CD4-positive, alpha-beta T cell treated with Interleukin-21 for 1 hour (primary cell): ENCODE data around the gene PRUNE1.

Source experiments
- DNase-seq: peaks from one replicate; pipeline ENCODE4 v3.0.0-alpha.2; 2020

The PRUNE1 gene

DNA sequence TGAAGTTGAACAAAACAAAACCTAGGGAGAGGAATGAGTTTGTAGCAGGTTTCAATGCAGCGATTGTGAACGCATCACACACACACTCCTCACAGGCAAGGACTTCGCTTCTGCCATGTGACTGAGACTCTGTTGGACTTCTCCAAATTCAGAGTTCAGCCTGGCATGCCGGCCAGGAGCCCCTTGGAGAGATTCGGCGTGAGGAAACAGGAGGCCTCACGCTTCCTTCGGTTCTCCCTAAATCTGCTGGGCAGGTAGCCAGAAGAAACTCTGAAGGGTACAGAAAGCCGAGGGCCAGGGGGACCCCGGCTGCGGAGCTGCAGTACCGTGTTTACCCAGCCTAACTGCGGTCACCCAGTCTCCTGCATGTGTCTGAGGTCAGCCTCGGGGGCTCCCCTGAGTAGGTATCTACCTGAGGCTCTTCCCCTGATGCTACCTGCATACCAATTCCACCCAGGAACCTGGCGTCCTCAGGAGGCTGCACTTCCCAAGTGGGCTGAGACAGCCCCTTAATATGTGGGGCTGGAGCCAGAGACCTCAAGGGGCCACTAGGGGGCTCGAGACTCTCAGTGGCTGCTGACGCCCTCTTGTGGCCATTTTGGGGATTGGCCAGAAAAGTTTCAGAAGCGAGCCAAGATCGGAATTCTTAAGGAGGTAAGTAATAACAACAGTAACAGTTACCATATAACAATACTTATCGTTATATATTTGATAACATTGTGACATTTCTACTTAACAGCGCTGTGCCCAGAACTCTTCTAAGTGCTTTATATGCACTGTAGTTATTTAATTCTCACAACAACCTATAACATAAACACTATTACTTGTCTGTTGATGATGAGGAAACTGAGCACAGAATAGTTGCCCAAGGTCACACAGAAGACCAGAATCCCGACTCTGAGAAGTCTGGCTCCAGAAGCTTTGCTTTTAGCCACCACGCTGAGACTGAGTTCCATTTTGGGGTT is 28.9 kb upstream of the PRUNE1 start:
- peak; percentile 91 for DNase-seq

DNA sequence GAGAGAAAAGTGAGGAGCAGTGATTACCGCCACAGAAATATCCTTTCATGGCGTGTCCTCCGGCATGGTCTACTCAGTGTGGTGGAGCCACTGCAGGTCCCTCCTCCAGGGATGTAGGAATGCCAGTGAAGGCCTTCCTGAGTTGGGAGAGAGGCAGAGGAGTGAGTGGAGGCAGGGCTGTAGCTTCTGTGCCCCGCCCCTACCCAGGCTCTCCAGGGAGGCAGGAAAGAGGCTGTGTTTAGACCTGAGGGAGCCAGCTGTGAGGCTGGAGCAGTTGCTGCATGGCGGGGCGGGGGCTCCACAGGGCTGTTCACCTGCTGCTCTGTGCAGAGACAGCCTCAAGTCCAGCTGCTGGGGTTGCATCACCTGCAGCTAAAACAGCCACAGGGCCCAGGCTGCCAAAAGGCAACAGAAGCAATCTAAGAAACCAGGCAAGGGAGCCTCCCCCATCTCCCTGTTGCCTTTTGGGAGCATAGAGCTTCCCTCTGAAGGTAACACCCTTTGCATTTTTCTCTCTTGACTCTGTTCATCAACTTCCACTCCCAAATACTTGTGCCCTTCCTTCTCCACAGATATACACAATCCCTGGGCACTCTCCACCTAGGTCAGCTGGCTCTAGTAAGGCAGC is 27.0 kb upstream of the PRUNE1 start:
- DNase-seq, result no peak

DNA sequence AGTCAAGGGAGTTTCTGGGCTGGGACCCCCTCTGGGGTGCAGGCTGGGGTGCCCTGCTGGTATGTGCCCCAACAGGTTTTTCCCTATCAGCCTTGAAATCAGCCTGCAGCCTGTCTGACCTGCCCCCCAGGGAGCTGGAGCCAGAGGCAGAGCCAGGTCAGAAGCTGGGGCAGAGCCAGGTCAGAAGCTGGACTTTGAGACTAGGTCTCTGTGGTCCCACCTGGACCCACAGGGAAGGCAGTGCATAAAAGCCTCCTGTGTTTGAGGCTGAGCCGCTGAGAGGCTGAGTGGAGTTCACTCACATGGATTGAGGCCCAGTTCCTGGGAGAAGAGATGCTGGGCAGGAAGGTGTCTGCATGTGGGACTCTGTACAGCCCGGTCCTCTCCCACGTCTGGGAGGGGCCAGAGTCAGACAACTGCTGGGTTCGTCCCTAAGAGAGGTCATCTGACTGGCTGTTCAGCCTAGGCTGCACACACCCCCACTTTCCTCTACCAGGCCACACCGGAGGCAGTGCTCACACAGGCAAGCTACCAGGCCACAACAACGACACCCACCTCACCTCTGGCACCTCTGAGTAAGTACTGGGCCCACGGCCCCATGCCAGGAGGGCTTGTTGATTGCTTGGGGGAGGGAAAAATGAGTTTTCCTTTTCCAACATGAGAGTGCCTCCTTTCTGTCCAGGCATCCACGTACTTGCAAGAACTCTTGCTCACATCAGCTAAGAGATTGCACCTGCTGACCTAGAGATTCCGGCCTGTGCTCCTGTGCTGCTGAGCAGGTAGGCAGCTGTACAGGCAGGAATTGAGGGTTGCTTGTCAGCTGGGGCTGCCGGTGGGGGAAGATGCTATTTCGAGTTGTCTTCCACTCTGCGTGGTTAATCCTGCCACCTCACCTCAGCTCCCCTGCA is 26.2 kb upstream of the PRUNE1 start, which contains the start of gene ANXA9:
Gene ANXA9, plus strand, starts transcription at position 488 of the 908 bp plus-strand sequence. CDS start 814 bp downstream, outside the sequence.
- no peak for DNase-seq

DNA sequence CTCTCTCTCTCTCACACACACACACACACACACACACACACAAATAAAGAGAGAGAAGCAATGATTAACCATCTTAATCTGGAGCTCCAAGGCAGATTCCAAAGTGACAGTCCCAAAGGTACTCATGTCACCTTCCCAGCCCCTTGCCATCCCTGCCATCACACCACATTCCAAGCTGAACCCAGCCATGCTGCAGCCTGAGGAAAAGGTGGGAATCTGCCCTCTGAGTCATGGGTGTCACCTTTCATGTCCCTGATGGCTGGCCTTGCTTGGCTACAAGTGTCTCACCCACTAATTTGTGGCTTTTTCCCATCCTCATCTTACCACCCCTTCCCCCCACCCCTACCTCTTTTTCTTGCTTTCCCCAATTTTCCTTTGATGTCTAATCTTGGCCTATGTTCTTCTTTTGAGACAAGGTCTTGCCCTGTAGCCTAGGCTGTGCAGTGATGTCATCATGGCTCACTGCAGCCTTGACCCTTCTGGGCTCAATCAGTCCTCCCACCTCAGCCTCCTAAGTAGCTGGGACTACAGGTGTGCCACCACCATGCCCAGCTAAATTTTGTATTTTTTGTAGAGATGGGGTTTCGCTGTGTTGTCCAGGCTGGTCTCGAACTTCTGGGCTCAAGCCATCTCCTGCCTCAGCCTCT is 22.9 kb upstream of the PRUNE1 start:
- no peak for DNase-seq

DNA sequence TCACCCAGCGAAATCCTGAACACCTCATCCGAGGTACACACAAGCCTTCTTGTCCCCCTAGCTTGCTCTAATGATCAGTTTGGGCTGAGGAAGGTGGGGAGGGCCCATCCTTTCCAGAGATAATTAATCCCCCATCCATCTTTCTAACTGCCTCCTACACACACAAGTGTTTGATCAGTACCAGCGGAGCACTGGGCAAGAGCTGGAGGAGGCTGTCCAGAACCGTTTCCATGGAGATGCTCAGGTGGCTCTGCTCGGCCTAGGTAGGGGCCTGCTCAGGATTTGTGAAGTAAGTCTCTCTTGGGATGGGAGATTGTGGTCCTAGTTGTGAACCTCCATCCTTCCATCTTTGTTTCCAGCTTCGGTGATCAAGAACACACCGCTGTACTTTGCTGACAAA is 20.3 kb upstream of the PRUNE1 start:
- no peak for DNase-seq

DNA sequence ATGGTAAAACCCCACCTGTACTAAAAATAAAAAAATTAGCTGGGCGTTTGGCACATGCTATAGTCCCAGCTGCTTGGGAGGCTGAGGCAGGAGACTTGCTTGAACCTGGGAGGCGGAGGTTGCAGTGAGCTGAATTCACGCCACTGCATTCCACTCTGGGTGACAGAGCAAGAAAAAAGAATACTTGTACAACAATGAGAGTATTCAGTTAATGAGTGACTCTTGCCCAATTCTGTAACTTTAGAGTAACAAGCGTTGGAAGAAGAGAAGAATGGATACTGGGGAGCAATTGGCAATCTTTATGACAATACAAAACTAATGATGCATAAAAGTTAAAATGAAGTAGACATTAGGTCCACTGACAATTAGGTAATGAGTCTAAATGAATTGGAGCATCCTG is 15.6 kb upstream of the PRUNE1 start:
- no peak for DNase-seq

DNA sequence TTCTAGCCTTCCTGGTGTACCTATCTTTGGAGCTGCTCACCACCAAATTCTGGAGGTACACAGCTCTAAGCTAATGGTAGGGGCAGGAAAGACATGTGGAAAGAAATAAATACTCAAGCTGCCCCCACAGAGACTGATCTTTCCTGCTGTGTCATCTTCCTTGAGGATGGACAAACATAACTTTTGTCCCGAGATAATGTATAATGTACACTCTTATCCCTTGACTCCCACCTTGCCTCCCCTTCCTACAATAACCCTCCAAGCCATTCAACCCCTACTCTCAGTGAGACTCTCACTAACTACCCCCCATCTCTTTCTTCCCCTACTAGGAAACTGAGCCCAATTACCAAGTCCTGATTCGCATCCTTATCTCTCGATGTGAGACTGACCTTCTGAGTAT is 14.0 kb upstream of the PRUNE1 start:
- DNase-seq, result no peak

DNA sequence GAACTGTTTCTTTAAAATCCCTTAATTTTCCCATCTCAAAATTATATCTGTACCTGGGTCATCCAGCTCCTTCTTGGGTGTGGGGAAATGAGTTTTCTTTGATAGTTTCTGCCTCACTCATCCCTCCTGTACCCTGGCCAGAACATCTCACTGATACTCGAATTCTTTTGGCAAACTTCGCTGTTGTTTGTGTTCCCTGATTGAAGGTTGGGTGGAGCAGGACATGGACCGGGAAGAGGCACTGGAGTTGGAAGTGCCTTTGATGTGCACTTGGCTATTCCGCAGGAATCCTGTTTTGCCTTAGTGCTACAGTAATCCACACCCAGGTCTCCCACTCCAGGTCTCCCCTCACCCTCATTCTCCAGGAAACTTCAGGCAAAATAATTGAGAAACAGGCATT is 12.8 kb upstream of the PRUNE1 start:
- DNase-seq, result no peak

DNA sequence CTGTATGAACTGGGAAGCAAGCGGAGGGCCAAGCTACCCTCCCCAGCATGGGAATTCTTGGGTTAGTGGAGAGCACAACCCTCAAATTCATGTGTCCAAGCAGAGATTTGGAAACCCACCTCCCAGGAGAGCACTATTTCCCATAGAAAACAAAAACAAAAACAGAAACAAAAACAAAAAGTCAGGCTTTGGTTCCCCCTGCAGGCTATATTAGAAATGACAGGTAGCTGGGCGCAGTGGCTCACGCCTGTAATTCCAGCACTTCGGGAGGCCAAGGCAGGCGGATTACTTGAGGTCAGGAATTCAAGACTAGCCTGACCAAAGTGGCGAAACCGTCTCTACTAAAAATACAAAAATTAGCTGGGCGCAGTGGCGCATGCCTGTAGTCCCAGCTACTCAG is 12.4 kb upstream of the PRUNE1 start:
- DNase-seq, result peak; percentile 54

DNA sequence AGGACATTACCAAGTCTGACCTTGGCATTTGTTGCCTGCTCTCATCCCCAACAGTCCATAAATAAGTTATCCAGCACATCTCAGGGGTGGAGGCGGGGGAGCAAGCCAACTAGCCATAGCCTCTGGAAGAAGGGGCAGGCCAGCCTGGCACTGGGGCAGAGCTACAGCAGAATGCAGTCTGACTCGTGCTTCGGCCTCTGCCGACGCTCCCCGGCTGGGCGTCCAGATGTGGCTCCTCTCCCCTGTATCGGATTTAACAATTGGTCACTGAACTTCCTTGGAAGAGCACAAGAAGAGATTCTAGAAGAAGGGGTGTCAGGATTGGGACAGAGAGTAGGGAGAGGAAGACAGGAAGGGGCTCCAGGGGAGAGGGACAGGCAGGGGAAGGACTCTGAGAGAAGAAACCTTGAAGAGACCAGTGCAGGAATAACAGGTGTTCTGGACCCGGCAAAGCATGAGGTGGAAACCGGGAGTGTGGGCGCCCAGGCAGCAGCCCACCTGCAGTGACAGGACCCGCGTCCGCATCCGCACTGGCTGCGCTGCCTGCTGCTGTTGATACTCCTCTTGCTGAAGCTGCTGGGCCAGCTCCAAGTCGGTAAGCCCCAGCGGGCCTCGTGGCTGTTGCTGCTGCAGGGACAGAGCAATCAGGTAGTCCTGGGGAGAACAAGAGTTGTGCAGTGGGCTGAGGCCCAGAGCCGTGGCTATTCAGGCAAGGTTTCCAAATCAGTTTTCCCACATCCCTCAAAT is 10.9 kb upstream of the PRUNE1 start:
- no peak for DNase-seq

DNA sequence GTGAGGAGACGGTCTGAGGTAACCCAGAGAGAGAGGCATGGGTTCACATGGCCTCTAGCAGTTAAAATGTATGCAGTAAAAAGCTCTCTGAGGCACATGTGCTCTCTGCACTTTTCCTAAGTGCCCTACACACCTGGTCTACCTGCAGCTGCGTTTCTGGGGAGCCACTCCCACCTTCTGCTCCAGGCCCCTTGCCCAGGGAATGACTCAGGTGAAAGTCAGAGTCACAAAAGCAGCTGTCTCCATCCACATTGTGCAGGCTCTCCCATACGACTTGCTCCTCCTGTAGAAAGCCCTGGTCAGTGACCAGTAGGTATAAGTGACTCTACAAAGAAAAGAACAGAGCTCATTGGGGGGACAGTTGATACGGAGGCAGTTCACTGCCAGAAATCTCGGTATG is 10.3 kb upstream of the PRUNE1 start:
- no peak for DNase-seq

DNA sequence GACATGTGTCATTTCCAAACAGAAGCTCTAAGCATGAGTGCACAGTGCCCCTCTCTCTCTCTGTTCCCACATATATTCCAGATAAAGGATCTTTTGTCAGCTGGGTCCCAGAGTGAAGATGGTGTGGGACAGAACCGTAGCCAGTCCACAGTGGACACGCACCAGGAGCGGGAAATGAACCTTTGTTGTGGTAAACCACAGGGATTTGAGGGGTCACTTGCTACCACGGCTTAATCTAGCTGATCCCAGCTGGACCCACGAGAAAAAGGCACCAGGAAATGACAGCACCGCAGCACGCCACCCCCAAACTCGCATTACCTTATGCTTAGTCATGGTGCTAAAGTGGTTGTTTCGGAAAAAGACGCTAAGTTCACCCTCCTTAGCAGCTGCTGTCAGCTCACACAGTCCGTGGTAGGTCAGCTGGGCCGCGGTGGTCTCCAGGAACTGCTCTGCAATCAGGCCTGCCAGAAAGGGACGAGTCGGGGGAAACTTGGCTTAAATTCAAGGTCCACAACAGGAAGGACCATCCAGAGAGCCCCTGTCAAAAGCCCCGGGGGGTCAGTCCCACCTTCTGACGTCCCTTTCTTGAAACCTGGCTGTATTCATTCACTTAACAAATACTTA is 9.1 kb upstream of the PRUNE1 start:
- no peak for DNase-seq

DNA sequence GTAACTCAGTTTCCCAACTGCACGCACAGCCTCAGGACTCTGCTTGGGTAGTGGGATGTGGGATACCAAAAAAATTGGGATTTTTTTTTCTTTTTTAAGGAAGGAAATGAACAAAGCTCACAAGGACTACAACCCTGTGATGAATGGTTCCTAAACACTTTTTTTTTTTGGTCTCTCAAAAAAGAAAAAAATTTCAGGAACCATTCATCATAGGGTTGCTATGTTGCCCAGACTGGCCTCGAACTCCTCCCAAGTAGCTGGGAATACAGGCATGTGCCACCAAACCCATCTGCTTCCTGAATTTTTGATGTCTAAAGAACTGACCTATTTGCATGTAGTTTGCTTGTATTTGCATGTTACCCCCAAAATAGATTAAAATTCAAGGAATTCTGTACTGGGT is 8.3 kb upstream of the PRUNE1 start:
- DNase-seq, result no peak

DNA sequence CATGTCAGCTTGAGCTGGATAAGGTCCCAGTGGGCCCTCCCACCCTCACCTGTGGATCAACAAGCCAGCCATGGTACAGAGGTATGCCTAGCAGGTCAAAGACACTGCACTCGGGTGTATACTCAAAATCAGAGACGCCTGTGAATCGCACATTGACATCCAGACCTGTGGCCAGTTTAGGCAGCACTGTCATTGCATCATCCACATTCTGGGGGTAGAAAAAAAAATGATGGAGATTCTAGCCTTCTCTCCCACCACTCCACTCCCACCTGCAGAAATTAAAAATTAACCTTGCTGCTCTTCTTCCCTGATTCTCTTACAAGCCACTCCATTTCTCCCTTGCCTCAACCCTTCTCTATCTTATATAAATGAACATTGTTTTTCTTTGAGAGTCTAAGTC is 7.8 kb upstream of the PRUNE1 start:
- DNase-seq, result no peak

DNA sequence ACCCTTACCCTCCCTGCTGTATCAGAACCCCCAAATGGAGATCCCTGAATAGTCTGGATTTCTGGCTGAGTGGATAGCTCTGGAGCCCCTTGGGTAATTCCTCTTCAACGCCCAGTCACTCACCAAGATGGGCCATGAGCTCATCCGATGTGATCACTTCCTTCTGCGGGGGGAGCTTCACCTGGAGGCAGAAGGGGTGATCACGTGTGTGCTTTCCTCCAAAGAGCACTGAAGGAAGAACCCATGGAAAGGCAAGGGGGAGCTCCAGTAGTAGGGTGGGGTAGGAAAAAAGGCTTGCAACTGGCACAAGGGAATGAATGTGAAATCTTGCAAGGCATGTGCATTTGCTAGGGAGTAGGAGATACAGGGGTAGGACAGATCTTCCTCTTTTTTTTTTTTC is 6.6 kb upstream of the PRUNE1 start:
- no peak for DNase-seq

DNA sequence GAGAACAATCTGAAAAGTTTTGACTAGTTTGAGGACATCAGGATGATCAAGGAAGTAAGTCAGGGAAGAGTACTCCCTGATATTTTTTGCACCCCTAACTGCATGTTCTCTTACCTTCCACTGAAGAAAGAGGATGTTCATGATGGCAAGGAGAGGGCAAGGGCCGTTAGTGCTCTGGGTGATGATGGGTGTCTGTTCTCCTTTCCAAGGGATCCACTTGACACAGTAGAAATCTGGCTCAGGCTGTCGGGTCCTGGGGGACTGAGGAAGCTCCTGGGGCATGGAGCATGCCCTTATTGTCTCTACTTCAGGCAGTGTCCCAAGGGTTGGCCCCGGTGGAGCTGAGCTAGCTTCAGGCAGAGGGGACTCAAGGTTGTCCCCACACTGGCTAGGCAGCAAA is 6.2 kb upstream of the PRUNE1 start:
- no peak for DNase-seq

DNA sequence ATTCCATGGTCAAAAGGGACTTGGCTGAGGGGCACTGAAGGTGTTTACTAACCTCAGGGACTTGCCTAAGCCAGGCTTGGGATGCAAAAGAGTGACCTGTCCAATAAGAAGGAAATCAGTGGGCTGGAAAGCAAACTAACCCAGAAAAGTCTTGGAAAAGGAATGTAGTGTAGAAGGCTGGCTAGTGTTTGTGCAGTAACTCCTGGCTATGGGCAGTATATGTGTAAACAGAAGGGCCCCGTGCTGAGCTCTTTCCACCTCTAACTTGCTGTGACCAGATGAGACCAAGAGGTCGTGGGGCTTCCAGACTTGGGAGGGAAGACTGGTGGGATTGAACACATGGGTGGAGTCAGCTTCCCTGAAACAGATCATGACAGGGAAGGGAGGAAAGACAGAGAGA is 5.6 kb upstream of the PRUNE1 start:
- DNase-seq, result no peak

DNA sequence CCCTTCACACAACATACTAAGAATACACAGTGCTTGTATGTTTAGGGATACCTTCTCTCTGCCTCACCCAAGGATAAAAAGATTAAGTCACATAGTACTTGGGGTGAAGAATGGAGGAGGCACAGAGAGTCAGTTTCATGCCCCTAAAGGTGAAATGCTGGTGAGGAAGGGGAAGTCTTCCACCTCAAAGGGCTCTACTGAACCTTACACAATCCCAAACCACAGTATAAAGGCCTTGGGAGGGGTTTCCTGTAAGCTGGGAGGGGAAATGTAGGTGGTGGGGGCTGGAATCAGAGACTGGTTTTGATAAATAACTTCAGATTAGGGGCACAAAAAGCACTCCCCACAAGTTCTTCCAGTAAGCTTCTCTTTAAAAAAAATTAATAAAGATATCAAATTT is 5.1 kb upstream of the PRUNE1 start:
- peak; percentile 51 for DNase-seq

DNA sequence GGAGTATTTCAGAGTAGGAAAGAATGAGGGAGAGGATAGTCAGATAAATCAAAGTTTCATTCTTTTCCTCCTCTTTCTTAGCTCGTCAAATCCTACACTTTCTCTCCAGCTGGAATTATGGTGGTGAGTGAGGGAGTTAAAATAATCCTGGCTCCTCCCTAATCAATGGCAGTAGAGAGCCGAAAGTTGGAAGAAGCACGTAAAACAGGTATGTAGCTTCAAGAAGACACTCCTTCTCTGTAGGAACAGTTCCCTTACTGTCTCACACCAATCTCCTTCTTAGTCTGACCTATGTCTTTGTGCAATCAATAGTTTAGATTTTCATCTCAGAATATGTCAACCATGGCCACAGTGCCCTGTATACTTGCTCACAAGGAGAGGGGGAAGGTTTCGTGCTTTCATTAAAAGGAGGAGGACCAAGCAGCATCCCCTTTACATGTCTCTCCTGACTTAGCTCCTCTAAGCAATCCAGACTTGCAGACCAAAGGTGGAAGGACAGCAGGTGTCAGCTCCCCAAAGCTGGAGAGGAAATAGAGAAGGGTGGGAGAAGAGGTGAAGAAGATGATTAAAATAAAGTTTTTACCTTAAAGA is 2.4 kb upstream of the PRUNE1 start:
- DNase-seq, result no peak

DNA sequence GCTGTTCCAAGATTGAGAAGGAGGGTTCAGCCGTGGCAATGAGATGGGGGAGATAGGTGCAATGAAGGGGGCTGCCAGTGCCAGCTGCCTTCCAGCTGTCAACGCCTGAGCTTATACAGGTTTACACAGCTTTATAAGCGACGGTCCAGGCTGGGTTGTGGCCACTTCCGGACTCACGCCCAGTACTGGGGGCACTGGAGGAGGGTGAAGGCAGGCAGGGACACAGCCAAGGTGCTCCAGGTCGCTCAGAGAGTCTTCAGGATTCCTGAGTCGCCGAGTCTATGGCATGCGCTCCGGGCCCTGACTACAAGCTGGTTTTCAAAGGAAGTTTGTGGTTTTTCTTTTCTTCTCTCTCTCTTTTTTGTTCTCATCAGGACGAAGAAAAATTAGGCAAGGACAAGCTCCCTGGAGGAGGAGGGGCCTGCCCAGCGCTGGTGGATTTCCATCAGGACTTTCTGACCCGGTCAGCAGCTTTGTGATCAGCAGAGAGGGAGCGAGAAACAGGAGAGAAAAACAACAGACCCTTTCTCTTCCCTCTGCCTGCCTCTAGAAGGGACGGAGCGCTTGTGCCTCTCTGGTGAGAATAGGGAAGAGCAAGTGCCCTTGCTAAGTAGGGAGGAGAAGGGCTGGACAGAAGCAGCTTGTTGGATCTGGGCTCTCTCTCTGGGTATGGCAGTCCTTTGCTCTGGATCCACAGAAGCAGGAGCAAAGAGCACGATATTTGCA is 1.8 kb upstream of the PRUNE1 start, which contains the start of gene MINDY1:
Gene MINDY1, minus strand, starts transcription at position 576 of the 726 bp plus-strand sequence. CDS start 4,285 bp downstream, outside the sequence.
- DNase-seq, result peak; percentile 53
